COLO668 (cell line): ENCODE data around the gene SPATS2.

Source experiments
- DNase-seq: peaks from one replicate; lab custom pipeline; 2025; ENCODE audit not compliant: unreplicated experiment; lab: John Stamatoyannopoulos, UW

SPATS2 gene

DNA sequence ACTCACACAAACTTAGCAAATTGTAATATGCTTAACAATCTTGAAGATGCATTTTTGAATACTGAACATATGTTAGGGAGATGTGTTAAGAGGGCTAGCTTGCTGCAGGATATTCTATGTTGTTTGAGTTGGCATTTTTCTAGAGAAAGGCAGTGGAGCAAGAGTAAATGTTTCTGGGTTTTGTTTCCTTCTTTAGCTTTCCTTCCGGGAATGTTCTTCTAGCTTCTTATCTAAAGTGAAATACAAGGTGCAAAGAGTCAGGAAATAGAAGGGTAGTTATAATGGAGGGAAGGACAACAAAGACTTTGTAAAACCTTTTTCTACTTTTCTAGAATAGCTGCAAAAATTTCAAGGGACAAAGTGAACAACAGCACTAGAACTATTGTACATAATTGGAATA is 94.0 kb downstream of the SPATS2 start:
- DNase-seq, result no peak

DNA sequence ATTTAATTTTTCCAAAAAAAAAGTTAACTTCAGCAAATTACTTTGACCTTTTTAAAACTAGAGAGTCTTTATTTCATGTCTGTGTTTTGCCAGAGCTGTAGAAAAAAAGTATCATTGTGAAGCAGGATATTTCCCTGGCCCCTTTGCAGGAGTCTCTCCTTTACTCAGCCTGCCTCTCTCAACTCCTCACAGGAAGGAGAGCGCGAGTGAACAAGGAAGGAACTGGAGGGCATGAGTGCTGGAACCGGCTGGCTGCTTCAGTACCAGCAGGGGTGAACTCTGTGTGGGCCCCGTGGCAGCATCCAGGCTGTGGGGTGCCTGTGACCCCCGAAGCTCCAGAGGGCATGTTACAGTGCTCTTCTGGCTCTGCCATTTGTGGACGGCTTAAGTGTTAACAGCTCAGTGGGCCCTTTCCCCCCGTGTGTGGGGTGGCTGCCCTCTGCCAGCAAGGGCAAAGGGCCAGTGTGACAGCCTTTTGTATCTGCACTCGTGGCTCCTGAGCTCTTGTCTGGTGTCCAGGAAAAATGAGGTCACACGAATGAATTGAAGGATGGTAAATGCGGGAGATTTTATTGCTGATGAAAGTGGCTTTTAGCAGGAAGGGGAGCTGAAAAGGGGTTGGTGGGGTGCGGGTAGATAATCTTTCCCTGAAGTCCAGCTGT is 95.0 kb downstream of the SPATS2 start:
- DNase-seq, result no peak

DNA sequence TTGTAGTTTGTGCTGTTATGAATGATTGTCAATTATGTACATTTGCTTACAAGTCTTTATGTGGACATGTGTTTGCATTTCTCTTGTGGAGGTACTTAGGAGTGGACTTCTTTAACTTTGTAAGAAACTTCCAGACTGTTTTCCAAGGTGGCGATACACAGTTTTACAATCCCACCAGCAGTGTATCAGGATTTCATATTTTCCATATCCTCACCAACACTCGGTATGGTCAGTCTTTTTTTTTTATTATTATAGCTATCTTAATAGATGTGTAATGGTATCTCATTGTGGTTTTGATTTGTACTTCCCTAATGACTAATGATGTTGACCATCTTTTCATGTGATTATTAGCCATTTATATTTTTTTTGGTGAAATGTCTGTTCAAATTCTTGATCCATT is 97.9 kb downstream of the SPATS2 start:
- DNase-seq, result no peak

GRCh38 chr12:49470986-49471385 is 103.7 kb downstream of the SPATS2 start:
- no peak for DNase-seq

- DNase-seq, result no peak
Measured at GRCh38 chr12:49471557-49471956, 104.3 kb downstream of the SPATS2 start.

- no peak for DNase-seq
Measured at GRCh38 chr12:49476091-49476490, 108.8 kb downstream of the SPATS2 start.

GRCh38 chr12:49478949-49479664 is 111.8 kb downstream of the SPATS2 start:
- DNase-seq, result no peak

GRCh38 chr12:49482095-49483051 is 115.1 kb downstream of the SPATS2 start:
- peak; percentile 3 for DNase-seq

- DNase-seq, result no peak
Measured at GRCh38 chr12:49483619-49484018, 116.4 kb downstream of the SPATS2 start.

DNA sequence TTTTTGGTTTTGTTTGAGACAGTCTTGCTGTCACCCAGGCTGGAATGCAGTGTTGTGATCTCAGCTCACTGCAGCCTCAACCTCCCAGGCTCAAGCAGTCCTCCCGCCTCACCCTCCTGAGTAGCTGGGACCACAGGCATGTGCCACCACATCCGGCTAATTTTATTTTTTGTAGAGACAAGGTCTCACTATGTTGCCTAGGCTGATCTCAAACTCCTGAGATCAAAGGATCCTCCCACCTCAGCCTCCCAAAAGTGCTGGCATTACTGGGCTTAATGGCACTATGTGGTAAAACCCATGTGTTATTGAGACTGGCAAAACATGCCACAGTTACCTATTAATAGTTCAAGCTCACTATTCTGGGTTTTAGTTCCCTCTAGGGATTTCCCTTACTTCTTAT is 120.3 kb downstream of the SPATS2 start:
- no peak for DNase-seq

- DNase-seq, result no peak
Measured at GRCh38 chr12:49489154-49489553, 121.9 kb downstream of the SPATS2 start.

- no peak for DNase-seq
Measured at GRCh38 chr12:49489720-49490119, 122.5 kb downstream of the SPATS2 start.

GRCh38 chr12:49491823-49492222 is 124.6 kb downstream of the SPATS2 start:
- DNase-seq, result no peak

DNA sequence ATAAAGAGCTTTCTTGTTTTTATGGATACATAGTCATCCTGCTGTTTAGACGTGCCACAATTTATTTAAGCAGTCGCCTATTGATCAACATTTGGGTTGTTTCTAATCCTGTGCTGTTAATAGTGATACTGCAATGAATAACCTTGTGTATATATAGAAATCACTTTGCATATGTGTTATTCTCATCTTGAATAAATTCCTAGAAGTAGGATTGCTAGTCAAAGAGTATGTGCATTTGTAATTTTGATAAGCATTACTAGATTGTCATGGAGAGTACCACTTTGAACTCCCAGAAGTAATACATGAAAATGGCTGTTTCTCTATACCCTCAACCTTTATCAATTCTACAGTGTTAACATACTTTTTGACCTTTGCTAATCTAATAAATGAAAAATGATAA is 126.6 kb downstream of the SPATS2 start:
- no peak for DNase-seq

DNA sequence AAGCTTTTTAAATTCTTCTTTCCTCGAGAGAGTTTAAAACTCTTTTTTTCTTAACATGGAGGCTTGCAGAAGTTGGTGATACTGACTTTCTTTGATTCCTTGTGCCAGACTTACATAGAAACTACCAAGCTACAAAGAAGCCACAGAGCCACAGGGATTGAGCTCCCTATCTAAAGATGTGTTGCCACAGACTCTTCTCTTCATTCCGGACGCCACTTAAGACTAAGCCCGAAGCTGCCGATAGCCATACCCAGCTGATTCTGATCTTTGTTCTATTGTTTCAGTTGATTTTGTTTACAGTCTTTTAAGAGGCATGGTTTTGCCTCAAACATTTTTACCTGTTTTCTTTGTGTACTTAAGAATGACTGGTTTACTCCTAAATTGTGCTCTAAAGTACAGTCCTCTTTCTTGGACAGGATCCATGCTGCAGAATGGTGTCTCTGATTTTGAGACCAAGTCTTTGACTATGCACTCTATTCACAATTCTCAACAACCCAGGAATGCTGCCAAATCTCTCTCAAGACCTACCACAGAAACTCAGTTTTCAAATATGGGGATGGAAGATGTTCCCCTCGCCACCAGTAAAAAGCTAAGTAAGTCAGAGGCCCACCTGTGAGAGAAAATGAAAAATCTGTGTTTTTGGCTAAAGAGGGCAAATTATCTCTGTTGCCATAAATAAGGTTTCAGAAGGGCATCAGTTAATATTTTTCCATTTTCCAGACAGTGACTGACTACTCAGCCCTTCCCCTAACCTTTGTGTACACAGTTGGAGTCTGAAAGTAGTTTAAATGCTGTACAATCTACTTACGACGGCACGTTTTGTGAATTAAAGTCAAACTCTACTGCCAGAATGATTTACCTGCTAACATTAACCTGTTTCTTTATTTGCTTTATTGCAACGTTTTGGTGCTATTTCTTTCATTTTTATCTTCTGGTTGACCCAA is 129.4 kb downstream of the SPATS2 start:
- no peak for DNase-seq

- DNase-seq, result no peak
Measured at GRCh38 chr12:49501895-49502294, 134.6 kb downstream of the SPATS2 start.

DNA sequence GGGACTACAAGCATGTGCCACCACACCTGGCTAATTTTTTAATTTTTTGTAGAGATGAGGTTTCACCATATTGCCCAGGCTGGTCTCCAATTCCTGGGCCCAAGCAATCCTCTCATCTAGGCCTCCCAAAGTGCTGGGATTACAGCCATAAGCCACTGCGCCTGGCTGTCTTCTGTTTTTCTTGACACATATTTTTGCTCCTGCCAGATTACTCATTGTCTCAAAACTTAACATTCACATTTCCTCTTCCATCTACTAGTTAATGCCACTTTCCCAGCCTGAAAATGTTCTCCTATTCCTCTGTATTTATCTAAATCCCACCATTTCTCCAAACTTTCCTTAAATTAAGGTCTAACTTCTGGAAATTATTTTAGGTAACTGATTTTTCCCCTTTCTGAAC is 135.3 kb downstream of the SPATS2 start:
- no peak for DNase-seq

- no peak for DNase-seq
Measured at GRCh38 chr12:49503674-49504180, 136.5 kb downstream of the SPATS2 start.

DNA sequence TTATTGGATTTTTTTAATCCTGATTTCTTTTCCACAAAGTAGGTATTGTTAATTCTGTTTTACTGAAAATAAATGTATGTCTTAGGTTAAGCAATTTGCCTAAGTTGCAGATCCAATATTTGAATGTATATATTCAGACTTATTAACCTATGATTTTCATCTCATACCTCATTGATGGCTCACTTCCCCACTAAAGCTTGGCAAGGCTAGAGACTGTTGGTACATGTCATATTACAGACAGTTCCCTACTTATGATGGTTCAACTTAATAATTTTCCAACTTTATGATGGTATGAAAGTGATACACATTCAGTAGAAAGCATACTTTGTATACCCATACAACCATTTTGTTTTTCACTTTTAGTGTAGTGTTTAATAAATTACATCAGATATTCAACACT is 138.4 kb downstream of the SPATS2 start:
- no peak for DNase-seq

DNA sequence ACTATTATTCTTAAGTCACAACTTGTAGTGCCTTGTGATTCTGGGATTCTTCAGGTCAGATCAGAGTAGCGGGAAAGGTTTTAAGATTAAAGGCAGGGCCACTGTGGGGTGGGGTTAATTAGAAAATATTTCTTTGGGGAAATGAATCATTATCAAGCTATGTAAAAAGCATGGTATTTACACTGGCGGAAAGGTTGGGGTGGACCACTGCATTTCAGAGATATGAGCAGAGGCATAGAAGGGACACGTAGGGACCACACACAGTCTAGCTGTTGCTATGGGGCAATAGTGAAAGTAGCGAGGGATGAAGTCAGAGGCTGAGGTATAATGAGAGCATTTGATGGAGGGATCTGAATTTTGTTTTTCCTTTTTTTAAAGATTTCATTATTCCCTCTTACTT is 139.9 kb downstream of the SPATS2 start:
- no peak for DNase-seq
